Mesenchymal stem cell (in vitro differentiated cells and primary cell): ENCODE results near the gene CNOT8.

ENCODE experiments used
- DNase-seq: peaks from one replicate; pipeline ENCODE4 v3.0.0-alpha.2; 2013
- H2AFZ ChIP-seq: one replicate; pipeline ENCODE4 v1.6.1; 2013; ENCODE audit warnings: low read depth, mild to moderate bottlenecking, control low read depth, inconsistent platforms, low read length, moderate library complexity
- H2AK5ac ChIP-seq: 2 replicates; pipeline ENCODE4 v1.6.1; 2013; ENCODE audit warnings: low read length, moderate library complexity, mild to moderate bottlenecking, inconsistent platforms; ENCODE audit not compliant: severe bottlenecking
- H2BK120ac ChIP-seq: one replicate; pipeline ENCODE4 v1.6.1; 2013; ENCODE audit warnings: low read depth, mild to moderate bottlenecking, inconsistent platforms, low read length, moderate library complexity
- H2BK12ac ChIP-seq, 2 experiments: one replicate each; pipeline ENCODE4 v1.6.1; 2013; ENCODE audit warnings: inconsistent platforms in 2 of 2, low read length in 2 of 2, mild to moderate bottlenecking in 2 of 2, moderate library complexity in 2 of 2, control low read depth in 1 of 2
- H2BK15ac ChIP-seq: one replicate; pipeline ENCODE4 v1.6.1; 2013; ENCODE audit warnings: mild to moderate bottlenecking, low read depth, inconsistent platforms; ENCODE audit not compliant: poor library complexity, severe bottlenecking
- H2BK5ac ChIP-seq: 2 replicates; pipeline ENCODE4 v1.6.1; 2013; ENCODE audit warnings: low read depth, mild to moderate bottlenecking, low read length, control low read depth, inconsistent platforms; ENCODE audit not compliant: poor library complexity, severe bottlenecking
- H3K14ac ChIP-seq, 2 experiments: one replicate each; pipeline ENCODE4 v1.6.1; 2013; ENCODE audit warnings: inconsistent platforms in 2 of 2, low read length in 2 of 2, control low read depth in 1 of 2, mild to moderate bottlenecking in 1 of 2, moderate library complexity in 1 of 2
- H3K18ac ChIP-seq, 2 experiments: one replicate each; pipeline ENCODE4 v1.6.1; 2013; ENCODE audit warnings: inconsistent platforms in 2 of 2, low read length in 2 of 2, control low read depth in 1 of 2, low read depth in 1 of 2, mild to moderate bottlenecking in 1 of 2
- H3K23ac ChIP-seq, 2 experiments: one replicate each; pipeline ENCODE4 v1.6.1; 2013; ENCODE audit warnings: inconsistent platforms in 2 of 2, low read length in 2 of 2, mild to moderate bottlenecking in 2 of 2, moderate library complexity in 2 of 2, control low read depth in 1 of 2
- H3K27ac ChIP-seq: 2 replicates; pipeline ENCODE4 v1.5.1; 2013; ENCODE audit warnings: mild to moderate bottlenecking, moderate library complexity, low read length, control low read depth, inconsistent platforms; ENCODE audit not compliant: poor library complexity, severe bottlenecking
- H3K27me3 ChIP-seq, 2 experiments: 2 replicates each; pipeline versions ENCODE4 v1.6.1 to v1.7.0; 2013; ENCODE audit warnings: low read length in 2 of 2, mild to moderate bottlenecking in 2 of 2, moderate library complexity in 2 of 2, control low read depth in 1 of 2, inconsistent platforms in 1 of 2; ENCODE audit not compliant: control insufficient read depth in 1 of 2, insufficient read depth in 1 of 2
- H3K36me3 ChIP-seq, 2 experiments: 2 replicates each; pipeline versions ENCODE4 v1.6.1 to v1.7.0; 2013; ENCODE audit warnings: low read length in 2 of 2, control low read depth in 1 of 2, inconsistent platforms in 1 of 2, low read depth in 1 of 2, mild to moderate bottlenecking in 1 of 2; ENCODE audit not compliant: insufficient read depth in 2 of 2, control insufficient read depth in 1 of 2
- H3K4ac ChIP-seq, 2 experiments: one replicate each; pipeline ENCODE4 v1.6.1; 2013; ENCODE audit warnings: inconsistent platforms in 2 of 2, low read length in 2 of 2, mild to moderate bottlenecking in 2 of 2, moderate library complexity in 2 of 2, control low read depth in 1 of 2, low read depth in 1 of 2
- H3K4me1 ChIP-seq: 2 replicates; pipeline ENCODE4 v1.6.1; 2013; ENCODE audit warnings: low read depth, low read length, control low read depth; ENCODE audit not compliant: control insufficient read depth, insufficient read depth
- H3K4me2 ChIP-seq: 2 replicates; pipeline ENCODE4 v1.6.1; 2013; ENCODE audit warnings: low read length, mild to moderate bottlenecking, inconsistent platforms; ENCODE audit not compliant: poor library complexity, severe bottlenecking
- H3K4me3 ChIP-seq, 2 experiments: 2 replicates each; pipeline versions ENCODE4 v1.5.1 to v1.7.0; 2013; ENCODE audit warnings: low read length in 2 of 2, mild to moderate bottlenecking in 2 of 2, control low read depth in 1 of 2, low read depth in 1 of 2; ENCODE audit not compliant: insufficient read depth in 1 of 2
- H3K79me1 ChIP-seq: replicated peaks from 2 replicates; pipeline ENCODE4 v1.6.1; 2013; ENCODE audit warnings: mild to moderate bottlenecking, control low read depth, low read length, inconsistent platforms; ENCODE audit not compliant: poor library complexity, severe bottlenecking
- H3K9ac ChIP-seq: 2 replicates; pipeline ENCODE4 v1.7.0; 2013; ENCODE audit warnings: mild to moderate bottlenecking, low read length, moderate library complexity
- H3K9me3 ChIP-seq: 2 replicates; pipeline ENCODE4 v1.7.0; 2013; ENCODE audit warnings: mild to moderate bottlenecking, low read length; ENCODE audit not compliant: control insufficient read depth
- H4K8ac ChIP-seq: one replicate; pipeline ENCODE4 v1.6.1; 2013; ENCODE audit warnings: inconsistent platforms, mild to moderate bottlenecking, low read length, moderate library complexity
- H4K91ac ChIP-seq: one replicate; pipeline ENCODE4 v1.6.1; 2013; ENCODE audit warnings: mild to moderate bottlenecking, low read length, inconsistent platforms
- WGBS: methylation state at CpG from one replicate; pipeline ENCODE4 v1.1.7; 2013; ENCODE audit warnings: mixed read lengths; 5-methylcytosine and 5-hydroxymethylcytosine counted together

The CNOT8 gene

GRCh38 chr5:154862766-154863165 lies 4.3 kb downstream of the CNOT8 start:
- Histone ChIP-seq H3K27me3 (no peaks in the 10 kb centered on the region), H3K79me1 (peaks cover 9% of the 10 kb centered on the region), H2BK120ac (no peak overlapping the region), H2AFZ (no peak overlapping the region), H3K18ac (no peak overlapping the region), H3K9ac (no peak overlapping the region), H2BK12ac (no peak overlapping the region), H3K9me3 (no peaks in the 10 kb centered on the region), H3K4me3 (no peak overlapping the region), H3K27ac (no peak overlapping the region), H4K8ac (no peak overlapping the region), H2BK15ac (no peak overlapping the region), H4K91ac (no peak overlapping the region), H3K4me1 (peaks cover 7% of the 10 kb centered on the region), H3K36me3 (peaks cover 16 to 46% of the 10 kb centered on the region in 2 experiments), H3K23ac (no peak overlapping the region), H3K14ac (no peak overlapping the region), H2AK5ac (peak overlapping the region; percentile 28), H3K4ac (no peak overlapping the region), H2BK5ac (no peak overlapping the region), H3K4me2 (no peak overlapping the region)
- peak; percentile 47 for DNase-seq
- 94% methylated on average over 1 of the region's 2 CpGs for WGBS

GRCh38 chr5:154863291-154864080 lies 5.1 kb downstream of the CNOT8 start:
- H3K36me3 ChIP-seq: peaks cover 17 to 48% of the 10 kb centered on the region in 2 experiments
- H3K79me1 ChIP-seq: peaks cover 9% of the 10 kb centered on the region
- no peak overlapping the region for H3K9ac ChIP-seq
- no peak overlapping the region for H2AK5ac ChIP-seq
- H2BK12ac ChIP-seq: no peak overlapping the region
- no peak overlapping the region for H4K8ac ChIP-seq
- no peaks in the 10 kb centered on the region for H3K27me3 ChIP-seq
- no peak overlapping the region for H4K91ac ChIP-seq
- H3K18ac ChIP-seq: no peak overlapping the region
- no peak overlapping the region for H3K14ac ChIP-seq
- no peak overlapping the region for H2BK5ac ChIP-seq
- H3K4ac ChIP-seq: no peak overlapping the region
- H2BK15ac ChIP-seq: no peak overlapping the region
- DNase-seq: no peak
- no peak overlapping the region for H3K4me2 ChIP-seq
- no peak overlapping the region for H3K4me3 ChIP-seq
- H3K27ac ChIP-seq: no peak overlapping the region
- peaks cover 7% of the 10 kb centered on the region for H3K4me1 ChIP-seq
- H3K9me3 ChIP-seq: no peaks in the 10 kb centered on the region
- H3K23ac ChIP-seq: no peak overlapping the region
- WGBS: 94% methylated on average over 6 of the region's 7 CpGs
- H2AFZ ChIP-seq: no peak overlapping the region
- no peak overlapping the region for H2BK120ac ChIP-seq

- Histone ChIP-seq H4K91ac (no peak overlapping the region), H2BK5ac (no peak overlapping the region), H3K18ac (no peak overlapping the region), H2BK12ac (no peak overlapping the region), H3K79me1 (peaks cover 19% of the 10 kb centered on the region), H3K4me1 (peaks cover 4% of the 10 kb centered on the region), H3K27ac (no peak overlapping the region), H4K8ac (no peak overlapping the region), H3K27me3 (no peaks in the 10 kb centered on the region), H2AFZ (no peak overlapping the region), H3K4ac (no peak overlapping the region), H3K4me2 (no peak overlapping the region), H3K9me3 (no peaks in the 10 kb centered on the region), H2BK120ac (no peak overlapping the region), H3K23ac (no peak overlapping the region), H2AK5ac (no peak overlapping the region), H3K9ac (no peak overlapping the region), H2BK15ac (no peak overlapping the region), H3K14ac (no peak overlapping the region), H3K4me3 (no peak overlapping the region), H3K36me3 (peaks cover 31 to 61% of the 10 kb centered on the region in 2 experiments)
- DNase-seq: peak; percentile 23
- 85% methylated on average over 5 of the region's 5 CpGs for WGBS
Measured at GRCh38 chr5:154865466-154866184, 7.2 kb downstream of the CNOT8 start.

DNA sequence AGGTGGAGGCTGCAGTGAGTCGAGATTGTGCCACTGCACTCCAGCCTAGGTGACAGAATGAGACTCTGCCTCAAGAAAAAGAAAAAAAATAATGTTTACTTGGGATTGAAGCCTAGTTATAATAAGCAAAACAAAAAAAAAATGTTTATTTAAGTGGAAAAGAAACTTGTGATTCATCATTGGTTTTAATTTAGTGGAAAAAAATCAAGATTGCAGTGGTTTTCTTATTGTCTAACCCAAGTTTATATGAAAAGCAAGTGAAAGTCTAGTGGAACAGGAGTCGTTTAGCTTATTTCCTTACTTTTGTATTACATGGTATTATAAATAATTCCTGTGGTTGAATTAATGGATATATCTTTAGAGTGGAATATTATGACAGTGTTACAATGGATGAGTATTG lies 8.4 kb downstream of the CNOT8 start:
- Histone ChIP-seq H3K9ac (no peak overlapping the region), H2BK12ac (no peak overlapping the region), H3K18ac (no peak overlapping the region), H3K23ac (no peak overlapping the region), H3K36me3 (peaks cover 31 to 73% of the 10 kb centered on the region in 2 experiments), H2AK5ac (no peak overlapping the region), H3K4ac (no peak overlapping the region), H3K27ac (no peak overlapping the region), H2BK15ac (no peak overlapping the region), H4K91ac (no peak overlapping the region), H3K9me3 (no peaks in the 10 kb centered on the region), H4K8ac (no peak overlapping the region), H3K14ac (no peak overlapping the region), H2BK120ac (no peak overlapping the region), H2AFZ (no peak overlapping the region), H3K4me3 (no peak overlapping the region), H2BK5ac (no peak overlapping the region), H3K4me1 (peaks cover 2% of the 10 kb centered on the region), H3K79me1 (peaks cover 21% of the 10 kb centered on the region), H3K4me2 (no peak overlapping the region), H3K27me3 (no peaks in the 10 kb centered on the region)
- 100% methylated on average over 1 of the region's 2 CpGs for WGBS
- DNase-seq: no peak
